ENCODE results near the gene CHMP2A. TPM values are rescaled to one million over a fixed set of nuclear protein-coding genes. Genes with fewer than 3 reads are reported as not detected.
A peak's percentile ranks its signal among the peaks of the same experiment; 100 is the strongest.

Gene CHMP2A
- total and polyA plus RNA-seq, 10 of the 15 experiments (the other 5 are each of a cell fraction or from before 2014, with no cell fraction given) = 69.5 to 172 (median 109) TPM

- no peak for TF ChIP-seq ZBTB40 (IDR thresholded peaks at IDR 0.05; ENCODE audit: borderline replicate concordance)
- peak; percentile 93 for TF ChIP-seq ZNF592 (IDR thresholded peaks at IDR 0.05)
- TF ChIP-seq RELB (IDR thresholded peaks at IDR 0.05; ENCODE audit: low read depth) = no peak
- no peak for TF ChIP-seq EZH2 (IDR thresholded peaks at IDR 0.05; ENCODE audit: borderline replicate concordance, control insufficient read depth, low read depth, low read length)
- peak; percentile 97 for TF ChIP-seq ZNF207 (IDR thresholded peaks at IDR 0.05; ENCODE audit: borderline replicate concordance)
- TF ChIP-seq ZBED1 (IDR thresholded peaks at IDR 0.05; ENCODE audit: borderline replicate concordance) = no peak
- peak; percentile 81 for TF ChIP-seq NRF1 (conservative IDR thresholded peaks at IDR 0.05; ENCODE audit: low read depth, low read length)
- TF ChIP-seq STAT3 (IDR thresholded peaks at IDR 0.05; ENCODE audit: low read depth, low read length) = no peak
- peak; percentile 34; the same call in 1 of the 2 replicates for TF ChIP-seq TBL1XR1 (IDR thresholded peaks at IDR 0.05; ENCODE audit: low read depth, low read length)
- TF ChIP-seq CHD2 (IDR thresholded peaks at IDR 0.05; ENCODE audit: borderline replicate concordance, low read depth, low read length) = peak; percentile 70
- no peak for TF ChIP-seq E4F1 (IDR thresholded peaks at IDR 0.05; ENCODE audit: borderline replicate concordance, partially characterized antibody)
- peak; percentile 75 for TF ChIP-seq DPF2 (IDR thresholded peaks at IDR 0.05)
- no peak for TF ChIP-seq BCL11A (IDR thresholded peaks at IDR 0.05; ENCODE audit: low read depth, low read length)
- peak; percentile 22; the same call in 1 of the 2 replicates for TF ChIP-seq NR2C1 (IDR thresholded peaks at IDR 0.05)
Observed at GRCh38 chr19:58513694-58514563, 41.0 kb downstream of the CHMP2A start (continued).

All from GM12878 (cell line).